ENCODE measurements around the gene OR2AG1. TPM values are rescaled to one million over a fixed set of nuclear protein-coding genes. Genes with fewer than 3 reads are reported as not detected.

Gene OR2AG1
- total and polyA plus RNA-seq, 2 donors from 2014 or later = not detected

DNA sequence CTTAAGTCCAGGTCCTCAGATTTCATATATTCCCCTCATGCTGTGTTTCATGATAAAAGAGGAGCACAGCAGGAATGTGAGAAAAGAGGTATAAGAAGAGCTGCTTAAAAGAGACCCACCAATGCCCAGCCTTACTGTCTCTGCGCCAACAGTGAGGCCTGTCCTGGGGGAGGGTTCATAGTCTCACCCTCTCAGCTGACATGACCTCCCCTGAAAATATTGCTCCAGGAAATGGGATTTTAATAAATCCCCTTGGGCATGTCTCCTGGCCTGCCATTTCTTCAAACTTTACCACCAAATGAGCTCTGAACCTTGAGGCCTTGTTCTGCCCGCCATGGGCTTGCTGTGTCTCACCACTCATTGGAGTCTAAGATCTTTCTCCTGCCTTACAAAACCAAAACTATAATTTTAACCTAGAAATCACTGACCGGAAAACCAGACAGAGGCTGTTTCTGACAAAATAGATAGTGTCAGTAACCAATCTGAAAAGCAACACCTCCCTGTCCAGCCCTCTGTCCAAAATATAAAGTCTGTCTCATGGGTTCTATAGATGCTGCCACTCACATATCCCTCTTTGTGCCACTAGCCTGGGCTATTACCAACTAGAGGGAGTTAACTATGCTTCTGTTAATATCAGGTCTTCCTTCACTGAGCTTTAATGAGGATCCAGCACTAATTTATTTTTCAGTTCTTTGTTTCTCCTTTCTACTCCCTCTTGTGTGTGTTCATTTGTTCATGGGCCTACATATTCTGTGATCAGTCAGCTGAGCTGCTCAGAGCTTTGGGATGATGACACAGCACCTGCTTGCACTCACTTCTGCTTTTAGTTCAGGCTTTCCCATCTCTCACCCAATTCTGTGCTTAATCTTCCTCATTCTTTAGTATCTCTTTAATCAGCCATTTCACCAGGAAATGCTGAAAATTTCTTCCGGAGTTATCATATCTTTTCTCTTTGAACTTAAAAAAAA lies 10.6 kb upstream of the OR2AG1 start, which contains the start of gene OR2AG2:
Gene OR2AG2, minus strand, starts transcription at position 51 of the 968 bp plus-strand sequence. CDS start 3,019 bp downstream, outside the sequence.
- Histone ChIP-seq H3K9me3 (ENCODE audit: control insufficient read depth in 2 of 3, insufficient read depth in 1 of 3, low read length in 3 of 3) (no peaks in the 10 kb centered on the region), H3K27ac (ENCODE audit: low read depth in 2 of 2, low read length in 2 of 2) (no peak within 1 kb of the TSS), H3K4me1 (ENCODE audit: control insufficient read depth in 2 of 3, insufficient read depth in 2 of 3, low read depth in 1 of 3, low read length in 3 of 3) (no peaks in the 10 kb centered on the region), H3K9ac (ENCODE audit: low read length in 3 of 3) (no peak within 1 kb of the TSS), H3K27me3 (ENCODE audit: control insufficient read depth, insufficient read depth, low read length) (no peaks in the 10 kb centered on the region), H3K36me3 (ENCODE audit: control insufficient read depth in 2 of 3, insufficient read depth in 3 of 3, low read length in 3 of 3) (no peaks in the 10 kb centered on the region), H3K4me3 (ENCODE audit: low read length in 3 of 3) (no peak within 1 kb of the TSS)
- DNase-seq (peak in 2 of 5 donors; percentile 8 to 26), FAIRE-seq (no peak)
- intact Hi-C loops (cut with DNase I) = no loop called here
- TF ChIP-seq, protein P1, sequence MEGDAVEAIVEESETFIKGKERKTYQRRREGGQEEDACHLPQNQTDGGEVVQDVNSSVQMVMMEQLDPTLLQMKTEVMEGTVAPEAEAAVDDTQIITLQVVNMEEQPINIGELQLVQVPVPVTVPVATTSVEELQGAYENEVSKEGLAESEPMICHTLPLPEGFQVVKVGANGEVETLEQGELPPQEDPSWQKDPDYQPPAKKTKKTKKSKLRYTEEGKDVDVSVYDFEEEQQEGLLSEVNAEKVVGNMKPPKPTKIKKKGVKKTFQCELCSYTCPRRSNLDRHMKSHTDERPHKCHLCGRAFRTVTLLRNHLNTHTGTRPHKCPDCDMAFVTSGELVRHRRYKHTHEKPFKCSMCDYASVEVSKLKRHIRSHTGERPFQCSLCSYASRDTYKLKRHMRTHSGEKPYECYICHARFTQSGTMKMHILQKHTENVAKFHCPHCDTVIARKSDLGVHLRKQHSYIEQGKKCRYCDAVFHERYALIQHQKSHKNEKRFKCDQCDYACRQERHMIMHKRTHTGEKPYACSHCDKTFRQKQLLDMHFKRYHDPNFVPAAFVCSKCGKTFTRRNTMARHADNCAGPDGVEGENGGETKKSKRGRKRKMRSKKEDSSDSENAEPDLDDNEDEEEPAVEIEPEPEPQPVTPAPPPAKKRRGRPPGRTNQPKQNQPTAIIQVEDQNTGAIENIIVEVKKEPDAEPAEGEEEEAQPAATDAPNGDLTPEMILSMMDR (IDR thresholded peaks at IDR 0.05; ENCODE audit: borderline replicate concordance, extremely low read depth, insufficient read depth) = no peak

DNA sequence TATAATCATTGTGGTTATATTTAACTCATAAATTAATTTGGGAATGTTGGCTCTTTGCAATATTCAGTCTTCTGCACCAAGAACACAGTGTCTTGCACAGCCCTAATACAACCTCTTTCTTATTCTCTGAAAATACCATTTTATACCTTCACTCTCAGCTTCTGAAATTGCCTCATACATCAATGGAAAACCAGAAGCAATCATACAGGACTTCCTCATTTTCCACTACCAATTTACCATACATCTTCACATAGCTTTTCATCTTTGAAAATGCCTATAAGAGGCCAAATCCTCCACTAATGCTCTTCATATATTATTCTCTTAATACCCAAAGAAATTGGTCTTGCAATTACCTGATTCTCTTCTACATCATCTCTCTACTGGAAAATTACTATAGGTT lies 4.3 kb upstream of the OR2AG1 start:
- Histone ChIP-seq H3K36me3 (ENCODE audit: control insufficient read depth in 2 of 3, insufficient read depth in 3 of 3, low read length in 3 of 3) (no peaks in the 10 kb centered on the region), H3K27me3 (ENCODE audit: control insufficient read depth, insufficient read depth, low read length) (no peaks in the 10 kb centered on the region), H3K9me3 (ENCODE audit: control insufficient read depth in 2 of 3, insufficient read depth in 1 of 3, low read length in 3 of 3) (no peaks in the 10 kb centered on the region), H3K27ac (ENCODE audit: low read depth in 2 of 2, low read length in 2 of 2) (no peak overlapping the region), H3K4me3 (ENCODE audit: low read length in 3 of 3) (no peak overlapping the region), H3K9ac (ENCODE audit: low read length in 3 of 3) (no peak overlapping the region), H3K4me1 (ENCODE audit: control insufficient read depth in 2 of 3, insufficient read depth in 2 of 3, low read depth in 1 of 3, low read length in 3 of 3) (no peaks in the 10 kb centered on the region)
- no peak for FAIRE-seq
- TF ChIP-seq, protein P1 (IDR thresholded peaks at IDR 0.05; ENCODE audit: borderline replicate concordance, extremely low read depth, insufficient read depth) = no peak
- intact Hi-C loops (cut with DNase I) = no loop called here
- DNase-seq = no peak

DNA sequence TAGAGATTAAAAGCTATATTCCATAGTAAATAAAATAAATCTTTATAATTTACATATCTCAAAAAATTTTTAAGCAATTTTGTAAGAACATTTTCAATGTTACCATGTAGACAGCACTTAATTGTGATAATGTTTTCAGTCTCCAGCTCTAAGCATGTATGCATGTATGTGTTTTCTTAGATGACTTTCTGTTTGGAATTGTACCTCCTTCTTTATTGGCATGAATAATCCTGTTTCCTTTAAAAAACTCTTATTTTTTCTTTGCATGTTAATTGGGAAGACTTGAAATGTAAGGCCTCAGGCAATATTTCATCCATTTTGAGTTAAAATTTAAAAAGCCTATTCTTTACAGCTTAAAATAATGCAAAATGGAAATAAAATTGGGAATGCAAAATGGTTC lies 2.0 kb upstream of the OR2AG1 start:
- intact Hi-C loops (cut with DNase I) = no loop called here
- H3K9ac ChIP-seq (ENCODE audit: low read length in 3 of 3) = no peak overlapping the region
- H3K4me1 ChIP-seq (ENCODE audit: control insufficient read depth in 2 of 3, insufficient read depth in 2 of 3, low read depth in 1 of 3, low read length in 3 of 3) = no peaks in the 10 kb centered on the region
- DNase-seq (no peak), FAIRE-seq (no peak)
- H3K36me3 ChIP-seq (ENCODE audit: control insufficient read depth in 2 of 3, insufficient read depth in 3 of 3, low read length in 3 of 3) = no peaks in the 10 kb centered on the region
- H3K9me3 ChIP-seq (ENCODE audit: control insufficient read depth in 2 of 3, insufficient read depth in 1 of 3, low read length in 3 of 3) = no peaks in the 10 kb centered on the region
- H3K27ac ChIP-seq (ENCODE audit: low read depth in 2 of 2, low read length in 2 of 2) = no peak overlapping the region
- TF ChIP-seq, protein P1 (IDR thresholded peaks at IDR 0.05; ENCODE audit: borderline replicate concordance, extremely low read depth, insufficient read depth) = no peak
- H3K4me3 ChIP-seq (ENCODE audit: low read length in 3 of 3) = no peak overlapping the region
- H3K27me3 ChIP-seq (ENCODE audit: control insufficient read depth, insufficient read depth, low read length) = no peaks in the 10 kb centered on the region

All from kidney (tissue), 14 donors.